ENCODE results near the gene TCF3. TPM values are rescaled to one million over a fixed set of nuclear protein-coding genes. Genes with fewer than 3 reads are reported as not detected.

TCF3 gene
- total RNA-seq, 1 experiment from 2014 or later, result 304 TPM

- Histone ChIP-seq H3K79me2 (ENCODE audit: insufficient read depth, low read length) (peaks cover 30% of the 10 kb centered on the region; the same call in 1 of the 2 replicates), H3K23me2 (ENCODE audit: insufficient read length, low read depth, low read length, poor library complexity, severe bottlenecking) (no peaks in the 10 kb centered on the region), H3K23ac (ENCODE audit: insufficient read length, low read depth, low read length) (no peak overlapping the region), H3K18ac (ENCODE audit: insufficient read length, low read depth, low read length) (peak overlapping the region; percentile 94), H2BK20ac (ENCODE audit: low read depth, low read length, poor library complexity, severe bottlenecking) (no peak overlapping the region), H2BK5ac (ENCODE audit: insufficient read length, low read length) (no peak overlapping the region), H2BK12ac (ENCODE audit: insufficient read length, low read depth, low read length) (no peak overlapping the region), H4K20me1 (ENCODE audit: control insufficient read depth, insufficient read depth, insufficient read length) (no peaks in the 10 kb centered on the region), H3K14ac (ENCODE audit: insufficient read depth, low read length) (peak overlapping the region; percentile 91), H4K91ac (ENCODE audit: insufficient read length, low read depth, low read length) (no peak overlapping the region), H2AFZ (ENCODE audit: low read length) (no peak overlapping the region), H3T11ph (ENCODE audit: low read length) (no peak overlapping the region), H3K56ac (ENCODE audit: insufficient read length, low read depth, low read length) (no peak overlapping the region), H2BK15ac (ENCODE audit: low read depth, low read length) (no peak overlapping the region), H3K9me3 (ENCODE audit: control insufficient read depth, low read depth, low read length) (no peaks in the 10 kb centered on the region), H2BK120ac (ENCODE audit: low read depth, low read length, poor library complexity, severe bottlenecking) (no peak overlapping the region), H2AK5ac (ENCODE audit: insufficient read length, low read length) (no peak overlapping the region), H3K27me3 (ENCODE audit: insufficient read depth, low read length) (no peaks in the 10 kb centered on the region; the same call in 1 of the 2 replicates), H3K79me1 (ENCODE audit: insufficient read depth, low read depth, low read length, poor library complexity, severe bottlenecking) (peaks cover 3% of the 10 kb centered on the region), H3K27ac (ENCODE audit: insufficient read length, low read depth, low read length) (no peak overlapping the region), H3K4me1 (ENCODE audit: insufficient read depth, low read length) (no peaks in the 10 kb centered on the region), H4K8ac (replicated peaks; ENCODE audit: insufficient read length, low read depth, low read length) (no peak overlapping the region), H3K4me2 (ENCODE audit: insufficient read depth, insufficient read length, low read length) (peak overlapping the region; percentile 46), H3K9ac (ENCODE audit: extremely low read depth, insufficient read length, low read length) (peak overlapping the region; percentile 81), H3K4ac (ENCODE audit: low read depth, low read length) (no peak overlapping the region; the same call in 1 of the 2 replicates), H4K5ac (ENCODE audit: insufficient read length, low read depth, low read length) (no peak overlapping the region)
- DNase-seq, result no peak
- Mint-ChIP-seq H3K4me3 (peak overlapping the region; percentile 68 to 81), H3K27ac (no peak overlapping the region), H3K9me3 (peaks cover 2 to 3% of the 10 kb centered on the region in 2 experiments; a peak in 2 of 5 replicates), H3K27me3 (ENCODE audit: low read depth) (peaks cover 36% of the 10 kb centered on the region), H3K4me1 (peaks cover 2 to 15% of the 10 kb centered on the region in 2 experiments; a peak in 3 of 4 replicates), H3K36me3 (ENCODE audit: insufficient read depth in 1 of 3, low read depth in 3 of 3) (peaks cover 8 to 26% (median 24%) of the 10 kb centered on the region in 3 experiments; a peak in 6 of 7 replicates)
- TF ChIP-seq, protein P1, sequence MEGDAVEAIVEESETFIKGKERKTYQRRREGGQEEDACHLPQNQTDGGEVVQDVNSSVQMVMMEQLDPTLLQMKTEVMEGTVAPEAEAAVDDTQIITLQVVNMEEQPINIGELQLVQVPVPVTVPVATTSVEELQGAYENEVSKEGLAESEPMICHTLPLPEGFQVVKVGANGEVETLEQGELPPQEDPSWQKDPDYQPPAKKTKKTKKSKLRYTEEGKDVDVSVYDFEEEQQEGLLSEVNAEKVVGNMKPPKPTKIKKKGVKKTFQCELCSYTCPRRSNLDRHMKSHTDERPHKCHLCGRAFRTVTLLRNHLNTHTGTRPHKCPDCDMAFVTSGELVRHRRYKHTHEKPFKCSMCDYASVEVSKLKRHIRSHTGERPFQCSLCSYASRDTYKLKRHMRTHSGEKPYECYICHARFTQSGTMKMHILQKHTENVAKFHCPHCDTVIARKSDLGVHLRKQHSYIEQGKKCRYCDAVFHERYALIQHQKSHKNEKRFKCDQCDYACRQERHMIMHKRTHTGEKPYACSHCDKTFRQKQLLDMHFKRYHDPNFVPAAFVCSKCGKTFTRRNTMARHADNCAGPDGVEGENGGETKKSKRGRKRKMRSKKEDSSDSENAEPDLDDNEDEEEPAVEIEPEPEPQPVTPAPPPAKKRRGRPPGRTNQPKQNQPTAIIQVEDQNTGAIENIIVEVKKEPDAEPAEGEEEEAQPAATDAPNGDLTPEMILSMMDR (conservative IDR thresholded peaks at IDR 0.05), result no peak
- no CpG with 5 or more reads among the region's 108 CpGs for WGBS (ENCODE audit: extremely low coverage, insufficient read length, low lambda C conversion rate)
Measured at GRCh38 chr19:1567116-1567847, 85.1 kb downstream of the TCF3 start.

Measured in H9 (cell line).